Measurements from ENCODE around the gene OR4D9.
"Not testable (repeated sequence)": the region's sequence is repeated elsewhere in the genome, so short reads cannot be mapped to it uniquely, and the experiment has no call there.

Gene OR4D9

GRCh38 chr11:59510941-59511589 lies at the start of gene OR4D9:
Gene OR4D9 (plus strand): TSS chr11:59511539. CDS start chr11:59514913, 3,374 bp downstream.
- DNase-seq (ENCODE audit: low read depth) = no peak

DNA sequence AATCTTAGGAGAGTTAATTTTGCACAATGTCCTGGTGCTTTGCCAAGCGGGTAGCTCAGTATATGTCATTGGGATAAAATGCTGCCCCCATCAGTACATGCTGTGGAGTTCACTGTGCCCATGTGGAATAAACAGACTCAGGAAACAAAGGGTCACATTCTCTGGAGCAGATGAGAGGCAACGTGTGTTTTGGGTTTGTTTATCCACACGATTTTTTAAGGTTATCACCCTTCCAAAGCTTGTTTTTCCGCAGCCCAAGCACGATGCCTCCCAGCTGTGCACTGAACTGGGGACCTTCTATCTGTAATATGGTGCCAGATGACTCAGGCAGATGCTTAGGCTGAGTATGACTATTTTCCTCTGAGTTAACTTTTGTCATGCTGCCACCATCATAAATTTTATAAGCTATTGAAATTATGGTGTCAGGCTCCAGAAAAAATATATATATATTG lies 48.1 kb upstream of the OR4D9 start:
- DNase-seq (ENCODE audit: low read depth) = no peak

GRCh38 chr11:59473015-59473414 lies 38.3 kb upstream of the OR4D9 start, which contains the start of gene OR4D10:
Gene OR4D10 (plus strand): TSS chr11:59473315. CDS start chr11:59477430, 4,115 bp downstream.
- DNase-seq (ENCODE audit: low read depth) = no peak

DNA sequence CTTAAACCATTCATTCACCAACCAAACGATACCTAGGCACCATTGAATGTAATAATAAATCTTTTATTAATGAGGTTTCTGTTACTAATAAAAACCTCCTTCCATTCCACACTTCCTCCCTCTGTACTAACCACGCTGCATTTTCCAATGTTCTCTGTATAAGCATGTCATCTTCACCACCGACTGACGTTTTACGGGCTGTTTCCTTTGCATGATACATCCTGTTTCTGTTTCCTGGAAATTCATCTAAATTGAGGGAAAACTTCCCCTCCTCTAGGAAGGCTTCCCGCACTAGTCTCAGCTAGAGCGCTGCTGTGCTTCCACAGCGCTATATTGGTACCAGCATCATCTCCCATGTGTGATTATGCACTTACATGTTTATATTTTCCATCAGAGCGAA lies 36.2 kb upstream of the OR4D9 start:
- no peak for DNase-seq (ENCODE audit: low read depth)

DNA sequence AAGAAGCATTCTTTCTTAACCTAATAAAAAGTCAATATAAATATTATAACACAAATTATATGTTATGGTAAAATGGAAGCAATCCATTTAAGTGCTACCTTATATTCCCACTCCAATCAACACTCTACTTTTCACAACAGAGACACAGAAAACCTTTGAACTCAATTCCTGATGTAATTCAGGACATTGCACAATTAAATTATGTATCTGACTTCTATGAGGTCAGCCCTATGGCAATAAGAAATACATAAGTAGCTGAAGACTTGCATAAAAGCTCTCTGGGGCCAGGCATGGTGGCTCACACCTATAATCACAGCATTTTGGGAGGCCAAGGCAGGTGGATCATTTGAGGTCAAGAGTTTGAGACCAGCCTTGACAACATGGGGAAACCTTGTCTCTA lies 31.4 kb upstream of the OR4D9 start:
- DNase-seq (ENCODE audit: low read depth) = no peak

DNA sequence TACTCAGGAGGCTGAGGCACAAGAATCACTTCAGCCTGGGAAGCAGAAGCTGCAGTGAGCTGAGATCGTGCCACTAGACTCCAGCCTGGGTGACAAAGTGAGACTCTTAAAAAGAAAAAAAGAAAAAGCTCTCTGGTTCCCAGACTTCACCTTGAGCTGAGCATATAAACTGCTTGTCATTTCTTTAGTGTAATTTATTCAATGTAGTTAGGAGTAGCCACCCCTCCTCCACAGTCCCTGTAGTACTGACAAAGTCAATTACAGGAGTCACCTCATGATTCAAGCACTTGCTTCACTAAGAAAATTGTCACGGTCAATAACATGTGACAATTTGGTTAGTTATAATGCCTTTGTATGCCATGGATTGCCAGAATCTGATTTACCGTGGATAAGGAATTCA lies 31.0 kb upstream of the OR4D9 start:
- DNase-seq (ENCODE audit: low read depth) = no peak

- no peak for DNase-seq (ENCODE audit: low read depth)
Measured at GRCh38 chr11:59501931-59502330, 9.4 kb upstream of the OR4D9 start.

DNA sequence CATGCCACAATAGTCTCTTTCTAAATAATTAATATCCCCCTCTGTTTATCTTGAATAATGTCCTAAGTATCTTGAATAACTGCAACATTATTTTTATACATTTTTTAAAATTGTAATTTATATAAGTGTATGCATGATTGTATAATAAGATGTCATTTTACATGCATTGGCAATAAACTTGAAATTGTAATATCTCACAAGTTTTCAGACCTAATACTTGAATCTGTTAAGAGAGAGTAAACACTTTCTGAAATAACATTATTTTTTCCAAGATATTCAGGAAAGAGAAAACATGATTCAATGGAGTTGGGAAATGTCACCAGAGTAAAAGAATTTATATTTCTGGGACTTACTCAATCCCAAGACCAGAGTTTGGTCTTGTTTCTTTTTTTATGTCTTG lies 8.1 kb upstream of the OR4D9 start, which contains the start of gene OR4D11:
Gene OR4D11 (plus strand): TSS at position 301 of the 400 bp plus-strand sequence. CDS start 0 bp downstream, at position 301.
- DNase-seq (ENCODE audit: low read depth) = no peak

DNA sequence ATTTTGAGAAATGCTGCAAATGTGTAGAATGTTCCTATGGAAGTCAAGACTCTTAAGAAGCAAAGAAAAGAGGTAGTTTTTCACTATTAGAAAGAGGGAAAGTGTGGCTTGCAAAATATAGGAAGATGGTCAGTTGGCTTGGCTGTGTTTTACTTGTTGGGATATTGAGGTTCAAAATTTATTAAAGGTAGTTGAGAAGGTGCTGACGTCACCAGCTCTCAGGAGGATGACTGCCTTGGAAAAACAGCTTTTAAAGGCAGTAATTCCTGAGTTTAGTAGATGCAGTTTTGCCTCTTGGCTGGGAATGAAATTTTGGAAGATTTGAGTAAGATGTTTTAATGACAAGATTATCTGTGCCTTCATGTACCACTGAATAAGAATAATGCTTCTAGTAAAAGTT lies 336 bp downstream of the OR4D9 start:
- DNase-seq (ENCODE audit: low read depth) = no peak

DNA sequence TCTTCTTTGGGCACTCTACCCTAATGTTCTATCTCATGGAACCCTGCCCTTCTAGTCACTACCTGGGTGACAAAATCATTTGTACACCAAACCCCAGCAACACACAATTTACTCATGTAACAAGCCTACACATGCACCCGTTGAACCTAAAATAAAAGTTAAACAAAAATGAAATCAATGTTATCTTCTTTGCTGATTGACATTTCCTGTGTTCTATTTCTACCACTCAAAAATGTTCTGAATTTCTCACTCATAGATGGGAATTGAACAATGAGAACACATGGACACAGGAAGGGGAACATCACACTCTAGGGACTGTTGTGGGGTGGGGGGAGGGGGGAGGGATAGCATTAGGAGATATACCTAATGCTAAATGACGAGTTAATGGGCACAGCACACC lies 8.8 kb downstream of the OR4D9 start:
- DNase-seq (ENCODE audit: low read depth) = not testable (repeated sequence)

DNA sequence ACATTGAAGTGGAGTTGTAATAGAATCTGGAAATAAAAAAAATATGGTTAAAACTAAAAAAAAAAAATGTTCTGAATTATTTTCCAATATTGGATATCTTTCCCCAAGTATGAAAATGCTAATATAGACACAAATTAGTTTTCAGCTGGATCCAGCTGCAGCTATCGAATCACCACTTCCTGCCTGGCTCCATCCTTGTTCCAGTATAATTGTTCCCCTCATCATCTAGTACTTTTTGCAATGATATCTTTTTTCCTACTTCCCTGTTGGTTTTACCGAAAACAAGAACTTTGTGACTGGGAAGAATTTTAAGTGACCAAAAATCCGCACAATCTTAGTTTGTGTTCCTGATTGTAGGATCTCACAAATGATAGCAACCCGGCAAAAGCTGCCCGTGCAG lies 9.4 kb downstream of the OR4D9 start:
- no peak for DNase-seq (ENCODE audit: low read depth)

DNA sequence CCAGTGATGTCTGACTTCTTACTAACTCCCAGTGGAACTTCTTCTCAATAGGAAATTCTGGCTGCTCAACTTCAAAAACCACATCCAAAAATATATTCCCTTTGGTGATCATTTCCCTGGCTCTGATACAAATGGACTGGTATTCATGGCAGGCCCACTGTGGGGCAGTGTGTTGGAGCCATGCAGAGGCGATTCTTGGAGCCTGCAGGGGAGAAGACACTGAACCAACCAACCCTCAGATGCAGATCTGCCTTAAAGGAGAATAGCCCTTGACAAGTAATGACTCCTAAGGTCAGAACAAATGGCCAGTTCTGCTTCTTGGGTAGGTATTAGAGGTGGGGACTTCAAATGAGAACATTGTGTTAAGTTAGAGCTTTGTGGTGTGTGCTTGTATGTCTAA lies 12.2 kb downstream of the OR4D9 start:
- no peak for DNase-seq (ENCODE audit: low read depth)

DNA sequence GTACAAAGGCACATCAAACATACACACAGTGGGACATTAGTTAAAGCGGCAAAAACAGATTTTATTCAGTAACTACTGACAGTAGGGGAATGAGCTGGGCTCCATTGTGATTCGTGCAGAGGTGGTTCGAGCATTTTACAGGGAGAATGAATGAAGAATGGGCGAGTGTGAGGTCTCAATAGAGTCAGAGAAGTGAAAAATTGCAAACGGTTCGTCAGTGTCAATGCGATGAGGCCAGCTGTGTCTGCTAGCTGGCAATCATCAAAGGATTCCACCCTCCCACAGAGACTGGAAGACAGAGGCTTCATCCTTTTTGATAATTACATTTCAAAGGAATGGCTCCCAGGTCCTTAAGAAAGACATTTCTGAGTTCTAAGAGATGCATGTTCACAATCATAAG lies 17.4 kb downstream of the OR4D9 start:
- no peak for DNase-seq (ENCODE audit: low read depth)

DNA sequence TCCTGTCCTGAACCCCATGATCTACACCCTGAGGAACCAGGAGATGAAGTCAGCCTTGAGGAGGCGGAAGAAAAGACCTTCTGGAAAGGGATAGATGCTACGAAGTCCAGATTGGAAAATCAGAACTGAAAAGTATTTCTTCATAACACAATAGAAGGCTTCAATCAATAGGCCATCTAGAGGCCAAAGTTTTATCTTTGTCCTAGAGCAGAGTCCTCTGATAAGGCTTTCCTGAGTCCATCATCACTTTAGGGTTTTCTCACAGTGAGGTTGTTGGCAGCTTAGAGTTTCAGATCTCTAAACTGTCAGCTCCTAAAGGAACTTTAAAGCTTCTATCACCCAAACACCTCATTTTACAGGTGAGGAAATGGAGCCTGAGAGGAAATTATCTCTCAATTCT lies 21.3 kb downstream of the OR4D9 start:
- no peak for DNase-seq (ENCODE audit: low read depth)

DNA sequence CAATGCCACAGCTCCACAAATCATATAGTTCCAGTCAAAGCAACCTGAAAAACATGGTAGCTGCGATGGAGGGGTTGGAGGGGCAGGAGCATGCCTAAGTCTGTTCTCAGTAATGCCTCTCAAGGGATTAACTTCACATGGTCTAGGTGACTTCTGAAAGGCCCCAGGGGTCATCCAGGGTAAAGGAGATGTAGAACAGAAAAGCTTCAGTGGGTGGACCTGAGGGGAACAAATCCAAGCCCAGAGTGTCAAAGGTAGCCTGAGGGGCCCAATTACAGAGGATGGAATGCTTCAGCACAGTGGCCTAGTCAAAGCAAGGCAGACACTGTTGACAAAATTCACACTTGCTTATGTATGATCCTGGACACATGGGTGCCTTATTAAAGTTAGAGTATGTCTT lies 23.3 kb downstream of the OR4D9 start:
- DNase-seq (ENCODE audit: low read depth) = no peak

DNA sequence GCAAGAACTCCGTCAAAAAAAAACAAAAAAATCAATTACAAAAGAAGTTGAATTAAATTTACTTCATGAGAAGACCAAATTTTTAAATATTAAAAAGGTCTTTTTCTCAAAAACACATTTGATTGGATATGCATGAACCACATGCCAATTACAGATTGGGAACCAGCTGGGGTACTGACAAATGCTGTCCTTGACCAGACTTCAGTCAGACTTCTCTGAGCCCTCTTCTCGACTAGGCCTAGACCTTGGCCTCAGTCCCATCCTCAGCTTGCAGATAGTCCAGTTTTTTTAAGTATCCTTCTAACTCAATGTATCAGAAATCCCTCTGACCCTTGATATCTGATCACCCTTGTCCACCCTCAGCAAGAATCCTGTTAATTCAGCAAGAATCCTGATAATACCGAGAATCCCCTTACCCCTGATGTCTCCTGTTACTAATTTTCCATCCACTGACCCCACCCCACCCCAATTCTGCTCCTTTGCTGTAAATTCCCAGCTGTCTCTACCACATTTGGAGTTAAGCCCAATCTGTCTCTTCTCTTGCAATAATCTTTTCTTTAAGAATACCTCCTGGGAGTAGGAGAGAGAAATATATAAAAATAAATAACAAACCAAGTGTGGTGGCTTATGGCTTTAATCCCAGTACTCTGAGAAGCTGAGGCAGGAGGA lies 30.9 kb downstream of the OR4D9 start:
- DNase-seq (ENCODE audit: low read depth) = no peak

GRCh38 chr11:59543713-59544112 lies 32.4 kb downstream of the OR4D9 start:
- not testable (repeated sequence) for DNase-seq (ENCODE audit: low read depth)

GRCh38 chr11:59544869-59545178 lies 33.5 kb downstream of the OR4D9 start:
- no peak for DNase-seq (ENCODE audit: low read depth)

DNA sequence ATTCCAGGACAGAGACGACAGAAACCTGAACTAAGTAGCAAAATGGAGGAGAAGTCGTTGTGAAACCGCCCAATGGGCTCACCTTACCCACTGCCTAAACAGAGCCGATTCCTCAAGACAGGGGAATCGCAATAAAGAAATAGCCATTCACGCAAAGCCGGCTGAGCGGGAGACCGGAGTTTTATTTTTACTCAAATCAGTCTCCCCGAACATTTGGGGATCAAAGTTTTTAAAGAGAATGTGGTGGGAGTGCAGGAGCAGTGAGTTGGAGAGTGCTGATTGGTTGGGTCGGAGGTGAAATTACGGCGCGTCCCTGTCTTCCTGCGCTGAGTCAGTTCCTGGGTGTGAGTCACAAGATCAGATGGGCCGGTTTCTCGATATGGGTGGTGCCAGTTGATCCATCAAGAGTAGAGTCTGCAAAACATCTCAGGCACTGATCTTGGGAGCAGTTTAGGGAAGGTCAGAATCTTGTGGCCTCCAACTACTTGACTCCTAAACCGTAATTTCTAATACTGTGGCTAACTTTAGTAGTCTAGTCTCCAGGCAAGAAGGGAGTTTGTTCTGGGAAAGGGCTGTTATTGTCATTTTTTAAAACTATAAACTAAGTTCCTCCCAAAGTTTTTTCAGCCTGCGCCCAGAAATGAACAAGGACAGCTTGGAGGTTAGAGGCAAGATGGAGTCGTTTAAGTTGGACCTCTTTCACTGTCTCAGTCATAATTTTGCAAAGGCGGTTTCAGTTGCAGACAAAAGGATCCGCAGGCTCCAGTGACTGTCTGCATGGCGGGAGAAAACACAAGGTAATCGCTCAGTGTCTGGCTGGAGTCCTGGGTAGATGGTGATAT lies 34.1 kb downstream of the OR4D9 start:
- DNase-seq (ENCODE audit: low read depth) = no peak

DNA sequence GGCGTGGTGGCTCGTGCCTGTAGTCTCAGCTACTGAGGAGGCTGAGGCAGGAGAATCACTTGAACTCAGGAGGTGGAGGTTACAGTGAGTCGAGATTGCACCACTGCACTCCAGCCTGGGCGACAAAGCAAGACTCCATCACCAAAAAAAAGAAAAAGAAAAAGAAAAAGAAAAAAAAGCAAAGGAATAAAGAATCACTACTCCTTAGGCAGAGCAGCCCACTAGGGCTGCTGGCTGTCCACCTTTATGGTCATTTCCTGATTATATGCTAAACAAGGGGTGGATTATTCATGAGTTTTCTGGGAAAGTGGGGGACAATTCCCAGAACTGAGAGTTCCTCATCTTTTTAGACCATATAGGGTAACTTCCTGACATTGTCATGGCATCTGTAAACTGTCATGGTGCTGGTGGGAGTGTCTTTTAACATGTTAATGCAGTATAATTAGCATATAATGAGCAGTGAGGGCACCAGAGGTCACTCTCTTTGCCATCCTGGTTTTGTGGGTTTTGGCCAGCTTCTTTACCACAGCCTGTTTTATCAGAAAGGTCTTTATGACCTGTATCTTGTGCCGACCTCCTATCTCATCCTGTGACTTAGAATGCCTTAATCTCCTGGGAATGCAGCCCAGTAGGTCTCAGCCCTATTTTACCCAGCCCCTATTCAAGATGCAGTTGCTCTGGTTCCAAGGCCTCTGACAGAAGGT lies 36.4 kb downstream of the OR4D9 start:
- not testable (repeated sequence) for DNase-seq (ENCODE audit: low read depth)

GRCh38 chr11:59548309-59548656 lies 36.9 kb downstream of the OR4D9 start:
- no peak for DNase-seq (ENCODE audit: low read depth)

DNA sequence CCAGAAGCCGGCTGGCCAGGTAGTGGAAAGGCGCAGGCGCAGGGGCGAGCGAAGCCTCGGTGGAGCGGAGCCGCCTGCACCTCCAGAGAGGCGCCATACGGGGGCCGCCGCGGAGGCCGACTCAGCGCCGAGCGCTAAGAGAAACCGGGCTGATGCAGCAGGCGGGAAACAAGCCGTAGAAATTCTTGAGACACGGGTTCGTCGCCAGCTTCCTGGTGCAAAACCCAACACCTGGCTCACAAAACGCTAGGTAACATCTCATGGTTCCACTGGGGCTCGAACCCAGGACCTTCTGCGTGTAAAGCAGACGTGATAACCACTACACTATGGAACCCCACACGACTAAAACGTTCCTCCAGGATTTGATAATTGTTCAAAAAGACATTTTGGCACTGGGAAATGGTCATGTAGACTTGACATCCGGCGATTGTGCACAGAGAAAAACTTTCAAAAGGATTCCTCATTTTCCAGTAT lies 39.1 kb downstream of the OR4D9 start:
- peak; percentile 73 for DNase-seq (ENCODE audit: low read depth)
